ENCODE data around the gene PNPLA7. TPM values are rescaled to one million over a fixed set of nuclear protein-coding genes. Genes with fewer than 3 reads are reported as not detected.
A peak's percentile ranks its signal among the peaks of the same experiment; 100 is the strongest.

The PNPLA7 gene
- total and polyA plus RNA-seq, 4 donors: 0.79 to 8.9 (median 7.7) TPM

DNA sequence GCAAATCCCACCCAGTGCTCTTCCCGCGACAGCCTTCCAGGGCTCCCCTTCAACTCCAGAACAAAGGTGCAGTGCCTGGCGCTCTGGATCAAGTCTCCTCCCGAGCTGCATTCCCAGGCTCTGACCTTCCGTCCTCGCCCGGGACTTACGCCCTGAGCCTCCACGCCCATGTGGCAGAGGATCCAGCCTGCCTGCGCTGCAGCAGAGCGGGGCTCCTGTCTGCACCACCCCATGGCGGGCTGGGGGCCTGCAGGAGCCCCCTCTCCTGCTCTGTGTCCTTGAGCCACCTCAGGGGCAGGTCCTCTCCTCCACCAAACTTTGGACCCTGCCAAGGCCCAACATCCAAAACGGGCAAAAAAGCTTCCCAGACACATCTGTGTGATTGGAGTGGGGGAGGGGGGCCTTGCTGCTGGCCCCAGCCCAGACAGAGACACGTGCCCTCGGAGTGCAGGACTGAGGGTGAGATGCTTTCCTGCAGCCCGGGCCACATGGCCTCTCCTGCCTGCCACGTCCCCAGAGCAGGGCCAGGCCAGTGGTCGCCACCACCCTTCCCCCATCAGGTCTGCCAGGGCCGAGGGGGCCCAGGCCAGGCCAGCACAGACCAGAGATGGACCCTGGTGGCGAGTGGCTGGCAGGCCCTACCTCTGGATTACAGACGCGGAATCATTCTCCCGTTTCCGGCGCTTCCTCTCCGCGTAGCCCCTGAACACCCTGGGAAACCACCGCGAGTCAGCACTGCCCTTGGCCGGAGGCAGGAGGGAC lies 95.4 kb downstream of the PNPLA7 start:
- 62 to 74% methylated on average over 30 of the region's 30 CpGs for WGBS, 2 donors
- Histone ChIP-seq H3K4me3 (peak overlapping the region; percentile 43), H3K36me3 (ENCODE audit: control insufficient read depth in 4 of 4, insufficient read depth in 4 of 4, low read length in 4 of 4) (peaks cover 0 to 9% (median 3%) of the 10 kb centered on the region in 4 donors), H3K9me3 (ENCODE audit: control insufficient read depth in 4 of 4, insufficient read depth in 3 of 4, low read length in 3 of 4) (no peaks in the 10 kb centered on the region), H3K9ac (ENCODE audit: insufficient read depth in 1 of 2, low read length in 2 of 2) (peak overlapping the region in 1 of 2 donors; percentile 37), H3K4me1 (ENCODE audit: control insufficient read depth in 5 of 5, insufficient read depth in 5 of 5, low read length in 5 of 5) (peaks cover 0 to 25% (median 11%) of the 10 kb centered on the region in 5 donors), H3K27me3 (ENCODE audit: control insufficient read depth in 3 of 3, insufficient read depth in 3 of 3, low read length in 2 of 3) (no peaks in the 10 kb centered on the region), H3K27ac (ENCODE audit: low read depth in 1 of 2, low read length in 1 of 2) (peak overlapping the region in 1 of 2 donors; percentile 71)
- DNase-seq (peak; percentile 44 to 49 (median 46)), ATAC-seq (ENCODE audit: insufficient read depth, low FRiP score) (no peak)
- TF ChIP-seq, protein P1, sequence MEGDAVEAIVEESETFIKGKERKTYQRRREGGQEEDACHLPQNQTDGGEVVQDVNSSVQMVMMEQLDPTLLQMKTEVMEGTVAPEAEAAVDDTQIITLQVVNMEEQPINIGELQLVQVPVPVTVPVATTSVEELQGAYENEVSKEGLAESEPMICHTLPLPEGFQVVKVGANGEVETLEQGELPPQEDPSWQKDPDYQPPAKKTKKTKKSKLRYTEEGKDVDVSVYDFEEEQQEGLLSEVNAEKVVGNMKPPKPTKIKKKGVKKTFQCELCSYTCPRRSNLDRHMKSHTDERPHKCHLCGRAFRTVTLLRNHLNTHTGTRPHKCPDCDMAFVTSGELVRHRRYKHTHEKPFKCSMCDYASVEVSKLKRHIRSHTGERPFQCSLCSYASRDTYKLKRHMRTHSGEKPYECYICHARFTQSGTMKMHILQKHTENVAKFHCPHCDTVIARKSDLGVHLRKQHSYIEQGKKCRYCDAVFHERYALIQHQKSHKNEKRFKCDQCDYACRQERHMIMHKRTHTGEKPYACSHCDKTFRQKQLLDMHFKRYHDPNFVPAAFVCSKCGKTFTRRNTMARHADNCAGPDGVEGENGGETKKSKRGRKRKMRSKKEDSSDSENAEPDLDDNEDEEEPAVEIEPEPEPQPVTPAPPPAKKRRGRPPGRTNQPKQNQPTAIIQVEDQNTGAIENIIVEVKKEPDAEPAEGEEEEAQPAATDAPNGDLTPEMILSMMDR (IDR thresholded peaks at IDR 0.05; ENCODE audit: control extremely low read depth, extremely low read depth): no peak

DNA sequence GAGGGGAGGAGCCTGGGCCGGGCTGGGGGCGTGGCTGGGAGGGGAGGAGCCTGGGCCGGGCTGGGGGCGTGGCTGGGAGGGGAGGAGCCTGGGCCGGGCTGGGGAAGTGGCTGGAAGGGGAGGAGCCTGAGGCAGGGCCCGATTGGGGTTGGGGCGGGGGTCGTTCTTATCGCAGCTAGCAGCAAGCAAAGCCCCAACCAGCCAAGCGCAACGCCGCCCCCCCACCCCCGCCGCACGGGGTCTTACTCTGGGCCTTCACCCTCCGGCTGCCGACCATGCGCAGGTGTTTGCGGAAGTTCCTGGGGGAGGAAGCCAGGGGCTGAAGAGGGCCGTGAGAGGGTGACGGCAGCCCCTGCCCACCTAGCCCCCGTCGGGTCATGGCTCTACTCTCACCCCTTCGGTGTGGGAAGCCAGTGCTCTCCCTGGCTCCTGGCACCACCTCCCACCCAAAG lies 96.0 kb downstream of the PNPLA7 start:
- Histone ChIP-seq H3K9me3 (ENCODE audit: control insufficient read depth in 4 of 4, insufficient read depth in 3 of 4, low read length in 3 of 4) (no peaks in the 10 kb centered on the region), H3K9ac (ENCODE audit: insufficient read depth in 1 of 2, low read length in 2 of 2) (peak overlapping the region in 1 of 2 donors; percentile 37), H3K36me3 (ENCODE audit: control insufficient read depth in 4 of 4, insufficient read depth in 4 of 4, low read length in 4 of 4) (peaks cover 0 to 13% (median 3%) of the 10 kb centered on the region in 4 donors), H3K4me1 (ENCODE audit: control insufficient read depth in 5 of 5, insufficient read depth in 5 of 5, low read length in 5 of 5) (peaks cover 0 to 20% (median 6%) of the 10 kb centered on the region in 5 donors), H3K27me3 (ENCODE audit: control insufficient read depth in 3 of 3, insufficient read depth in 3 of 3, low read length in 2 of 3) (no peaks in the 10 kb centered on the region), H3K27ac (ENCODE audit: low read depth in 1 of 2, low read length in 1 of 2) (peak overlapping the region in 1 of 2 donors; percentile 71), H3K4me3 (peak overlapping the region; percentile 43)
- DNase-seq (peak; percentile 32 to 57 (median 44)), ATAC-seq (ENCODE audit: insufficient read depth, low FRiP score) (no peak)
- 12% methylated on average over 20 to 23 of the region's 24 CpGs for WGBS, 2 donors
- TF ChIP-seq, protein P1 (IDR thresholded peaks at IDR 0.05; ENCODE audit: control extremely low read depth, extremely low read depth): no peak

DNA sequence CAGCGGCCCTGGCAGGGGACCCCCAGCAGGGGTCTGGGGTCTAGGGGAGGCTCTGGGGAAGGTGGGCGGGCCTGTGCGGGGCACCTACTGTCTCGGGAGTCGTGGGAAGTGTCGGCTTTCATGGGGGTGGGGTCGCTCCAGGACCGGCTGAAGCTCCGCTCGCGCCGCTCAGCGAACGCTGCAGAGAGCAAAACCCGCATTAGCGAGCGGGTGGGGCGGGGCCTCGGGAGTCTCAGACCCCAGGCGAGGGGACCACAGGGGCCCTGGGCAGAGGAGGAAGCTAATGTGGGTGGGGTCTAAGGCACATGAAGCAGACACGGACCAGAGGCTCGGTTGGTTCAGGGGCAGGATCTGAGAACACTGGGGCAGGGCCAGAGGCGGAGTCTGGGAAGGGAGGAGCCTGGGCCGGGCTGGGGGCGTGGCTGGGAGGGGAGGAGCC lies 96.5 kb downstream of the PNPLA7 start:
- Histone ChIP-seq H3K27ac (ENCODE audit: low read depth in 1 of 2, low read length in 1 of 2) (no peak overlapping the region), H3K4me3 (no peak overlapping the region), H3K4me1 (ENCODE audit: control insufficient read depth in 5 of 5, insufficient read depth in 5 of 5, low read length in 5 of 5) (peaks cover 0 to 23% (median 7%) of the 10 kb centered on the region in 5 donors), H3K9ac (ENCODE audit: insufficient read depth in 1 of 2, low read length in 2 of 2) (no peak overlapping the region), H3K27me3 (ENCODE audit: control insufficient read depth in 3 of 3, insufficient read depth in 3 of 3, low read length in 2 of 3) (no peaks in the 10 kb centered on the region), H3K9me3 (ENCODE audit: control insufficient read depth in 4 of 4, insufficient read depth in 3 of 4, low read length in 3 of 4) (no peaks in the 10 kb centered on the region), H3K36me3 (ENCODE audit: control insufficient read depth in 4 of 4, insufficient read depth in 4 of 4, low read length in 4 of 4) (peaks cover 0 to 18% (median 3%) of the 10 kb centered on the region in 4 donors)
- WGBS, 2 donors: 14 to 21% methylated on average over 23 to 25 of the region's 25 CpGs
- DNase-seq: peak; percentile 80 to 86 (median 83)
- TF ChIP-seq, protein P1 (IDR thresholded peaks at IDR 0.05; ENCODE audit: control extremely low read depth, extremely low read depth): no peak
- peak; percentile 71 for ATAC-seq (ENCODE audit: insufficient read depth, low FRiP score)

Data from lung (tissue), 12 donors.